AG09319 (cell line): ENCODE data around the gene FAM107B.

Experiments
- DNase-seq: peaks from one replicate; pipeline ENCODE4 v3.0.0-alpha.2; 2010; ENCODE audit warnings: low read depth; ENCODE audit errors: extremely low read depth
- TF ChIP-seq, protein P1 (sequence below): IDR thresholded peaks from 2 replicates; pipeline ENCODE4 v1.5.1; 2011; ENCODE audit warnings: low read depth, mild to moderate bottlenecking, inconsistent platforms, low read length, moderate library complexity

The FAM107B gene

DNA sequence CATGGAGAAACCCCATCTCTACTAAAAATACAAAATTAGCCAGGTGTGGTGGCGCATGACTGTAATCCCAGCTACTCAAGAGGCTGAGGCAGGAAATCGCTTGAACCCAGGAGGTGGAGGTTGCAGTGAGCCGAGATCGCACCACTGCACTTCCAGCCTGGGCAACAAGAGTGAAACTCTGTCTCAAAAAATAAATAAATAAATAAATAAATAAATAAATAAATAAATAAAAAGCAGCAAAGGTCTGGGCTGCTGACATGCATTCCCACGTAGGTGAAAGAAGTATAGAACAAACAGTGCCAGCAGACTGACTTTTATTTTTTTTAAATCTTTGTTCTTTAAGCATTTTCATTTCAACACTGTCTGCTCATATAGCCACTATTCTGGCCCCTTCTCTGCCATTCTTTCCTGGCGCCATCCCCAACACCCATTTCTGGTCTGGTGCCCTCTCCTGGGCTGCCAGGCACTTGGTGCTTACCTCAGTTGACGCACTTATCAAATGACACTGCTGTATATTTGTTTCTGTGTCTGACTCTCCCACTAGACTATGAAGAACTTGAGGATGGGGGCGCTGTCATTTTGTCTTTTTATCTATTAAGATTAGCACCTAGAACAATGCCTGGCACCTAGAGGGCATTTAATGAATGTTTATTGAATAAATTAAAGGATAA lies 15.6 kb downstream of the FAM107B start:
- TF ChIP-seq, protein P1, sequence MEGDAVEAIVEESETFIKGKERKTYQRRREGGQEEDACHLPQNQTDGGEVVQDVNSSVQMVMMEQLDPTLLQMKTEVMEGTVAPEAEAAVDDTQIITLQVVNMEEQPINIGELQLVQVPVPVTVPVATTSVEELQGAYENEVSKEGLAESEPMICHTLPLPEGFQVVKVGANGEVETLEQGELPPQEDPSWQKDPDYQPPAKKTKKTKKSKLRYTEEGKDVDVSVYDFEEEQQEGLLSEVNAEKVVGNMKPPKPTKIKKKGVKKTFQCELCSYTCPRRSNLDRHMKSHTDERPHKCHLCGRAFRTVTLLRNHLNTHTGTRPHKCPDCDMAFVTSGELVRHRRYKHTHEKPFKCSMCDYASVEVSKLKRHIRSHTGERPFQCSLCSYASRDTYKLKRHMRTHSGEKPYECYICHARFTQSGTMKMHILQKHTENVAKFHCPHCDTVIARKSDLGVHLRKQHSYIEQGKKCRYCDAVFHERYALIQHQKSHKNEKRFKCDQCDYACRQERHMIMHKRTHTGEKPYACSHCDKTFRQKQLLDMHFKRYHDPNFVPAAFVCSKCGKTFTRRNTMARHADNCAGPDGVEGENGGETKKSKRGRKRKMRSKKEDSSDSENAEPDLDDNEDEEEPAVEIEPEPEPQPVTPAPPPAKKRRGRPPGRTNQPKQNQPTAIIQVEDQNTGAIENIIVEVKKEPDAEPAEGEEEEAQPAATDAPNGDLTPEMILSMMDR, result no peak; the same call in 1 of the 2 replicates
- no peak for DNase-seq

DNA sequence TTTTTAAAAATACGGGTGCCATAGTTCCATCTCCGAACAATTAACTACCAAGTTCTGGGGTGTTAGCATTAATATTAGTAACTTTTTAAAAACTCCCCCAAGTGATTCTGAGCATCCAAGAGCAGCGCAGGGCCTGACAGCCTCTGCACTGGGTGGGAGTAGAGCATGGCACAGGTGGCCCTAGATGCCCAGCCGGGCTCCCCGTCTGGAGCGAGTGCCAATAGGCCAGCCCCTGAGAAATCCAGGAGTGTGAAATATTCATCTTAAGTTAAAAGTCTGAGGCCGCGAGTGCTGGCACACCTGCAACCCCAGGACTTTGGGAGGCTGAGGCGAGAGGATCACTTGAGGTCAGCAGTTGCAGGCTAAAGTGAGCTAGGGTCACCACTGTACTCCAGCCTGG lies 16.2 kb downstream of the FAM107B start:
- no peak for DNase-seq
- TF ChIP-seq, protein P1, result no peak

DNA sequence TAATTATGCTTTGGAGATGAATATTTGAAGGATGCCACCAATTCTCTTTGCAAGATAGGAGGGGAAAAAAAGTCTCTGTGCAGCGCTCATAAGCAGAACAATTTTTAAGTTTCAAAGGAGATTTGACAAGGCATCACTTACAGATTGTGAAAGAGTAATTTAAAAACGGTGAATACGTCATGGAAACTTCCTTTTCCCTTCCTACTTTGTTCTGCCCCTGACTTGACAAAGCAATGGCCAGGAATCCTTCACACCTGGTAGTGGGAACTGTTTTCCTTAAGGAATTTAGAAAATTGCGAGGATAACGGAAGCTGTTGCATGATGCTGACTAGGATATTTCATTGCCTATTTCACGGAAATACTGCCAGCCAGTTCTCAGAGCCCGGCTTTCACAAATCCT lies 16.7 kb downstream of the FAM107B start:
- DNase-seq, result no peak
- TF ChIP-seq, protein P1, result no peak

DNA sequence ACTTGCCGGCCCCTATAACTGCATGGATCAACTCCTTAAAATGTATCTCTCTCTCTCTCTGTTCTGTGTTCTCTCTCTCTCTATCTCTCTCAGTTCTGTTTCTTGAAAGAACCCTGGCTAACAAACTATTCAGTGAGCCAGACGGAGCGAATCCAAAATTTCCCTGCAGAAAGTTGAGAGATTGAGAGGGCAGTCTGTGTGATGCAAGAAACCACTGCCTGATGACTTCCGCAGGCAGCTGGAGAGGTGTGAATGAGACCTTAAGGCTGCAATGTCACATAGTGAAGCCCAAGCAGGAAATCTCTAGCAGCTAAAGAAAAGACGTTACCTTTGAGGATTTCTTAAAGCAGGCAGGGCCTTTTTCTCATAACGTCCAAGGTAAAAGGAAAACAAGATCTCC lies 17.3 kb downstream of the FAM107B start:
- TF ChIP-seq, protein P1, result no peak
- no peak for DNase-seq

DNA sequence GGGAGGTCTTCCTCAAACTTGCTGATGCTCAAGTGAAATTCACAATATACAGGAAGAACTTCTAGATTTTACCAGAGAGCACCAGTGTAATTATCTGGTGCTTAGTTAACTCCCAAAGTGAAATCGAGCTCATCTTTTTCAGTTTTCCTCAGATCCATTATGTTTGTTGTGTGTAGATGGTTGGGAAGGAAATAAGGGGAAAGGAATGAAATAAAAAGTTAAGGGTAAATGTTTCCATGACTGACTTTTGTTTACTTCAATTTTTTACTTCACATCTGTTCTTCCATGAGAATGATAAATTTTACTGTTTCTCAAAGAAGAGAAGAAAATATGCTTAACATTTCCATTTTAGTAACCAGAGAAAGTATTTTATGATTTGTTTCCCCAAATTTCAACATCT lies 21.3 kb downstream of the FAM107B start:
- TF ChIP-seq, protein P1, result no peak

DNA sequence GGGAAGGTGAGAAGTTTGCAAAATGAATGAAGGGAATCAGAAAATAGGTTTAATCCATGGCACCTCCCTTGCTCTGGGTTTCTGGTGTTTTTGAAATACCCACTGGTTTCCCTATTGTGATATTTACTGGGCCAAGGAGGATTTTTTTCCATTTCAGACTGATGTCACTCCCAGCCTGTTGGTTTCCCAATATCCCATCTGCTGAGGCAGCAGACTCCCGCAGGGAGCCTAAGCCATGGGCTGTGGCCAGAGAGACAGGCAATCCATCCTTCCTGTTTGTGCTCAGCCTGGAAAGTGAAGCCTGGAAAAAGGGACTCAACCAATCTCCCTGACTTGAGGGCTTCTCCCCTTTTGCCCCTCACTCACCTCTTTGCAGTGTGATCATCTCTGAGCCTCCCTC lies 22.8 kb downstream of the FAM107B start:
- no peak for DNase-seq
- TF ChIP-seq, protein P1, result no peak

More for the DNA sequence above, 21.3 kb downstream of the FAM107B start:
- DNase-seq, result no peak

DNA sequence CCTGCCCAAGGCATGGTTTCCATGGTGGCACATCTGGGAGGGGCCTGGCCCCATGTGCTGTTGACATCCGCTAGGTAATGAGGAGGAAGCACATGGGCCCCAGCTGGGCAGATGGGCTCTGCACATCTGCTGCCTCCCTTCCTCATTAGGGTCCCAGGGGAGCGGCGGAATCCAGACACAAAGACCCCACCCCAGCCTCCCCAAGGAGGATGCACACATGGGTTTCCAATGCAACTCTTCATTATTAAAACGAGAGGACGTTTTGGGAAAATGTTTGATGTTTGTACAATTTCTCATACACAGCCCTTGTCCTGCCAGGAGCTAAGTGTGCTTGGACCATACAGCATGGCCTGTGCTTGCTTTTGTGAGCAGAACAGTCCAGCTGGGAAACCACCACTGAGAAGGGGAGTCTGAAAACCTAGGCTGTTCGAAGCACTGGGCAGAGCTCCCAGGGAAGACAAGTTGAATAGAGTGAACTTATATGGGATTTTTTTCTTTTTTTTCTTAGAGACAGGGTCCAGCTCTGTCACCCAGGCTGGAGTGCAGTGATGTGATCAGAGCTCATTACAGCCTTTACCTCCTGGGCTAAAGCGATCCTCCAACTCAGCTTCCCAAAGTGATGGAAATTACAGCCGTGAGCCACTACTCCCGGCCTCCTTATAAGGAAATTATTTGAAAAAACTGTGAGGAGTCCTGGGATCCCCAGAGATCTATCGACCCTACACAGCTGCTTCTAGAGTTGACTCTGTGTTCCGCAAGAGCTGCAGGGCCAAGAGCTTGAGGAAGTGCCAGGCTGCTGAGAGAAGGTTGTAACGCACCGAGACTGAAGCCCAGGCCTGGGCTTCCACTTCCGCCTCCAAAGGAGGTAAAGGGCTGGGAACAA lies 23.4 kb downstream of the FAM107B start:
- no peak for DNase-seq
- TF ChIP-seq, protein P1, result no peak
